ENCODE measurements around the gene BAIAP2L1. TPM values are rescaled to one million over a fixed set of nuclear protein-coding genes. Genes with fewer than 3 reads are reported as not detected.

The BAIAP2L1 gene
- total RNA-seq, 4 donors from 2014 or later: 16.5 to 29.3 (median 20.5) TPM

GRCh38 chr7:98348726-98349474 is 52.0 kb downstream of the BAIAP2L1 start:
- H3K27me3 ChIP-seq: no peaks in the 10 kb centered on the region
- intact Hi-C loops (cut with DNase I): no loop called here
- no peak overlapping the region for H3K27ac ChIP-seq
- H3K4me3 ChIP-seq: no peak overlapping the region
- H3K4me1 ChIP-seq: peaks cover 0 to 29% (median under 1%) of the 10 kb centered on the region in 3 donors
- DNase-seq: no peak
- WGBS, 2 donors: 87 to 88% methylated on average over 18 to 21 of the region's 23 CpGs
- H3K36me3 ChIP-seq: peaks cover 0 to 10% (median 0%) of the 10 kb centered on the region in 3 donors
- H3K9me3 ChIP-seq: no peaks in the 10 kb centered on the region
- no peak for TF ChIP-seq POLR2A (IDR thresholded peaks at IDR 0.05)

- WGBS, 2 donors: 70 to 76% methylated on average over 7 of the region's 7 CpGs
- H3K9me3 ChIP-seq: no peaks in the 10 kb centered on the region
- intact Hi-C loops (cut with DNase I): no loop called here
- no peak overlapping the region for H3K4me3 ChIP-seq
- TF ChIP-seq CTCF (IDR thresholded peaks at IDR 0.05): no peak
- no peak for TF ChIP-seq POLR2A (IDR thresholded peaks at IDR 0.05)
- DNase-seq: no peak
- no peak overlapping the region for H3K27ac ChIP-seq
- no peaks in the 10 kb centered on the region for H3K27me3 ChIP-seq
- peaks cover 0 to 10% (median 0%) of the 10 kb centered on the region in 3 donors for H3K36me3 ChIP-seq
- peaks cover 0 to 11% (median 0%) of the 10 kb centered on the region in 3 donors for H3K4me1 ChIP-seq
Observed at GRCh38 chr7:98346515-98347069, 54.3 kb downstream of the BAIAP2L1 start.

- H3K36me3 ChIP-seq: peaks cover 0 to 7% (median 0%) of the 10 kb centered on the region in 3 donors
- WGBS, 2 donors: 78 to 80% methylated on average over 3 of the region's 3 CpGs
- H3K4me3 ChIP-seq: no peak overlapping the region
- no peak for TF ChIP-seq POLR2A (IDR thresholded peaks at IDR 0.05)
- TF ChIP-seq CTCF (IDR thresholded peaks at IDR 0.05): no peak
- H3K27me3 ChIP-seq: no peaks in the 10 kb centered on the region
- intact Hi-C loops (cut with DNase I): no loop called here
- H3K4me1 ChIP-seq: no peaks in the 10 kb centered on the region
- no peak overlapping the region for H3K27ac ChIP-seq
- DNase-seq: no peak
- H3K9me3 ChIP-seq: no peaks in the 10 kb centered on the region
Observed at GRCh38 chr7:98341106-98341505, 59.8 kb downstream of the BAIAP2L1 start.

GRCh38 chr7:98339043-98339442 is 61.8 kb downstream of the BAIAP2L1 start:
- no peaks in the 10 kb centered on the region for H3K4me1 ChIP-seq
- H3K4me3 ChIP-seq: no peak overlapping the region
- WGBS, 2 donors: 90 to 93% methylated on average over 3 of the region's 3 CpGs
- H3K9me3 ChIP-seq: no peaks in the 10 kb centered on the region
- no peak overlapping the region for H3K27ac ChIP-seq
- no peak for DNase-seq
- H3K27me3 ChIP-seq: no peaks in the 10 kb centered on the region
- intact Hi-C loops (cut with DNase I): no loop called here
- peaks cover 0 to 7% (median 0%) of the 10 kb centered on the region in 3 donors for H3K36me3 ChIP-seq
- no peak for TF ChIP-seq CTCF (IDR thresholded peaks at IDR 0.05)
- TF ChIP-seq POLR2A (IDR thresholded peaks at IDR 0.05): no peak

- Histone ChIP-seq H3K27ac (no peak overlapping the region), H3K36me3 (peaks cover 0 to 7% (median 0%) of the 10 kb centered on the region in 3 donors), H3K4me3 (no peak overlapping the region), H3K9me3 (no peaks in the 10 kb centered on the region), H3K27me3 (no peaks in the 10 kb centered on the region), H3K4me1 (no peaks in the 10 kb centered on the region)
- no peak for DNase-seq
- 90 to 95% methylated on average over 6 of the region's 6 CpGs for WGBS, 2 donors
- intact Hi-C loops (cut with DNase I): no loop called here
- TF ChIP-seq CTCF (IDR thresholded peaks at IDR 0.05): no peak
- TF ChIP-seq POLR2A (IDR thresholded peaks at IDR 0.05): no peak
Observed at GRCh38 chr7:98338441-98338840, 62.4 kb downstream of the BAIAP2L1 start.

Measured in esophagus squamous epithelium (tissue), 5 donors.